ENCODE data around the gene METTL5. TPM values are rescaled to one million over a fixed set of nuclear protein-coding genes. Genes with fewer than 3 reads are reported as not detected.
A peak's percentile ranks its signal among the peaks of the same experiment; 100 is the strongest.

Gene METTL5
- polyA plus RNA-seq, 6 donors from 2014 or later, result 134 to 225 (median 146) TPM

- Mint-ChIP-seq H3K9me3 (no peaks in the 10 kb centered on the region), H3K27me3 (peaks cover 0 to 30% (median 25%) of the 10 kb centered on the region in 3 donors), H3K27ac (peak overlapping the region in 2 of 6 donors; percentile 10 to 41), H3K4me3 (peak overlapping the region; percentile 54 to 91 (median 82)), H3K4me1 (peaks cover 5 to 17% (median 13%) of the 10 kb centered on the region in 3 donors), H3K36me3 (no peaks in the 10 kb centered on the region)
- peak; percentile 72 to 73 for ATAC-seq (ENCODE audit: low read depth in 2 of 2)
- peak; percentile 23 for DNase-seq
Observed at GRCh38 chr2:169768262-169768995, 56.3 kb downstream of the METTL5 start.

- peaks cover 5 to 17% (median 13%) of the 10 kb centered on the region in 3 donors for H3K4me1 Mint-ChIP-seq
- peaks cover 0 to 30% (median 22%) of the 10 kb centered on the region in 3 donors for H3K27me3 Mint-ChIP-seq
- H3K4me3 Mint-ChIP-seq, result peak overlapping the region in 7 of 8 donors; percentile 1 to 91 (median 54)
- H3K9me3 Mint-ChIP-seq, result no peaks in the 10 kb centered on the region
- H3K27ac Mint-ChIP-seq, result peak overlapping the region in 2 of 6 donors; percentile 32 to 58
- DNase-seq, result peak; percentile 37
- peaks cover 0 to 4% of the 10 kb centered on the region in 2 donors for H3K36me3 Mint-ChIP-seq
- peak; percentile 57 to 65 for ATAC-seq (ENCODE audit: low read depth in 2 of 2)
Observed at GRCh38 chr2:169767243-169767888, 57.3 kb downstream of the METTL5 start.

DNA sequence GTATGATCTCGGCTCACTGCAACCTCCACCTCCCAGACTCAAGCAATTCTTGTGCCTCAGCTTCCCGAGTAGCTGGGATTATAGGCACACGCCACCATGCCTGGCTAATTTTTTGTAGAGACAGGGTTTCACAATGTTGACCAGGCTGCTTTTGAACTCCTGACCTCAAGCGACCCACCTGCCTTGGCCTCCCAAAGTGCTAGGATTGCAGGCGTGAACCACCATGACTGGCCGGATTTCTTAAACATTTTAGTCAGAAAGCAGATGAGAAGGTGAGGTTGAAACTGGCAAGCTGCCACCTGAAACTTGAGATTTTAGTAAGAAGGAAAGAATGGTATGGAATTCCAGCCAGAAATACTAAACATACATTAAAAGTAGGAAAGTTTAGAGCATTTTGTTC lies 59.2 kb downstream of the METTL5 start:
- DNase-seq (no peak), ATAC-seq (ENCODE audit: low read depth in 2 of 2) (no peak)
- H3K27ac Mint-ChIP-seq, result no peak overlapping the region
- H3K4me3 Mint-ChIP-seq, result peak overlapping the region in 1 of 8 donors; percentile 66
- peaks cover 0 to 23% (median 17%) of the 10 kb centered on the region in 3 donors for H3K27me3 Mint-ChIP-seq
- H3K4me1 Mint-ChIP-seq, result peaks cover 5 to 17% (median 13%) of the 10 kb centered on the region in 3 donors
- H3K9me3 Mint-ChIP-seq, result no peaks in the 10 kb centered on the region
- peaks cover 0 to 4% of the 10 kb centered on the region in 2 donors for H3K36me3 Mint-ChIP-seq

DNA sequence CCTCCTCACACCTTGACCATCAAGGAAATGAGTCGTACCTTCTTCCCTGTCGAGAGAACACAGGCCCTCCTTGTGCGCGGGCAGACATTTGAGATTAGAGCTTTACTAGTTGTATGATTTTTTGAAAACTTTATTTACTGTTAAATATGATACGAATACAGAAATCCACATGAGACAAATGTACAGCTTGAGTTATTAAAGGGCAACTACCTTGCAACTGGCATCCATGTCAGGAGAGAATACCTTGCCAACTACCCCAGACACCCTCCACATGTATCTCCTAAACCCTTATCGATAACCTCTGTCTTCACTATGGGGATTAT lies 62.8 kb downstream of the METTL5 start:
- Mint-ChIP-seq H3K27me3 (peaks cover 0 to 5% (median 2%) of the 10 kb centered on the region in 3 donors), H3K27ac (no peak overlapping the region), H3K36me3 (peaks cover 0 to 4% of the 10 kb centered on the region in 2 donors), H3K9me3 (no peaks in the 10 kb centered on the region), H3K4me3 (no peak overlapping the region), H3K4me1 (peaks cover 0 to 2% (median 0%) of the 10 kb centered on the region in 3 donors)
- DNase-seq (no peak), ATAC-seq (ENCODE audit: low read depth in 2 of 2) (no peak)

Other genes with a start within 250 kb of the METTL5 start
- gene PPIG, start 240.6 kb downstream of the METTL5 start, polyA plus RNA-seq (ENCODE audit: low read depth in 6 of 6), result 100 to 1,000 TPM in 1 of 6 donors, 10 to 100 TPM in 5; 43.4 to 107 (median 63.8) TPM
- gene CFAP210, start 130.5 kb downstream of the METTL5 start, polyA plus RNA-seq (ENCODE audit: low read depth in 6 of 6), result not detected
- gene PHOSPHO2, start 130.4 kb downstream of the METTL5 start, polyA plus RNA-seq (ENCODE audit: low read depth in 6 of 6), result 1 to 10 TPM; 5.7 to 8.6 (median 7.0) TPM
- gene KLHL23, start 91.1 kb downstream of the METTL5 start, polyA plus RNA-seq (ENCODE audit: low read depth in 6 of 6), result 1 to 10 TPM in 3 of 6 donors, under 1 TPM in 2, not detected in 1; 0.87 to 3.8 (median 2.4) TPM
- gene SSB, start 26.0 kb downstream of the METTL5 start, polyA plus RNA-seq (ENCODE audit: low read depth in 6 of 6), result 100 to 1,000 TPM in 3 of 6 donors, 10 to 100 TPM in 3; 54.4 to 133 (median 100) TPM
- 10 to 100 TPM in 1 of 6 donors, 1 to 10 TPM in 5; 6.1 to 11.9 (median 7.1) TPM for gene UBR3, start 2.5 kb upstream of the METTL5 start, polyA plus RNA-seq (ENCODE audit: low read depth in 6 of 6)

Measured in naive B cell (primary cell).